ENCODE results near the gene METRN.
"Not testable (repeated sequence)": the region's sequence is repeated elsewhere in the genome, so short reads cannot be mapped to it uniquely, and the experiment has no call there.

METRN gene

GRCh38 chr16:691242-691641 is 23.7 kb upstream of the METRN start:
- not testable (repeated sequence) for DNase-seq (ENCODE audit: low read depth)

DNA sequence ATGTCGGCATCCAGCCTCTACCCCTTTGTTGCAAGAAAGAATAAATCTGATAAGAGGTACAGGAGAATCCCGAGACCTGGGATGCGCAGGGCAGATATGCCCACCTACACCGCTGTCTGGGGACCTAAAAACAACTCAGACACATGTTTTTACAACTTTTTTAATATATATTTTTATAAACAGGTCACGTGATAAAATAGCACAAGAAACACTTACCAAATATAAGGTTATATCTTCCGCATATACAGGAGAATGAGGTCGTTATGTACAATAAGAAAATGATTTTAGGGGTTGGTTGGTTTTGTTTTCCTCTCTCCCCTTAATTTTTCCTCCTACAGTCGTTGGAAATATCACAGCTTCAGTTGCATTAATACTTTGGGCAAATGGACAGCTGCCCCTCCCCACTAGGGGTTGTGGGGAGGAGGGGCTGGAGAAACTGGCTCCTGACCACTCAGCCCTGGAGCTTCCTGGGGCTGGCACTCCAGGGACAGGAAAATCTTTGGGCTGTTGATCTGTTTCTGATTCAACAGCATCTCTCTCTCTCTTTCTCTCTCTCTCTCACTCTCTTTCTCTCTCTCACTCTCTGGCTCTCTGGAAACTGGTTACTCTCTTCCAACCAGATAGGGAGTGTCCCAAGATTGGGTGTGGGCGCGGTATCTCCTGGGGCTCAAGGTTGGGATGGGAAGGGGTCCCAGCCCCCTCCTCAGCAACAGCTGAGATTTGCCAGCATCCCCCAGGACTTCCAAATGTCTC is 22.4 kb upstream of the METRN start:
- no peak for DNase-seq (ENCODE audit: low read depth)

GRCh38 chr16:693364-693763 is 21.6 kb upstream of the METRN start:
- no peak for DNase-seq (ENCODE audit: low read depth)

GRCh38 chr16:693766-694165 is 21.2 kb upstream of the METRN start:
- DNase-seq (ENCODE audit: low read depth), result no peak

- no peak for DNase-seq (ENCODE audit: low read depth)
Measured at GRCh38 chr16:694187-694862, 20.6 kb upstream of the METRN start.

GRCh38 chr16:694863-695354 is 20.0 kb upstream of the METRN start:
- no peak for DNase-seq (ENCODE audit: low read depth)

DNA sequence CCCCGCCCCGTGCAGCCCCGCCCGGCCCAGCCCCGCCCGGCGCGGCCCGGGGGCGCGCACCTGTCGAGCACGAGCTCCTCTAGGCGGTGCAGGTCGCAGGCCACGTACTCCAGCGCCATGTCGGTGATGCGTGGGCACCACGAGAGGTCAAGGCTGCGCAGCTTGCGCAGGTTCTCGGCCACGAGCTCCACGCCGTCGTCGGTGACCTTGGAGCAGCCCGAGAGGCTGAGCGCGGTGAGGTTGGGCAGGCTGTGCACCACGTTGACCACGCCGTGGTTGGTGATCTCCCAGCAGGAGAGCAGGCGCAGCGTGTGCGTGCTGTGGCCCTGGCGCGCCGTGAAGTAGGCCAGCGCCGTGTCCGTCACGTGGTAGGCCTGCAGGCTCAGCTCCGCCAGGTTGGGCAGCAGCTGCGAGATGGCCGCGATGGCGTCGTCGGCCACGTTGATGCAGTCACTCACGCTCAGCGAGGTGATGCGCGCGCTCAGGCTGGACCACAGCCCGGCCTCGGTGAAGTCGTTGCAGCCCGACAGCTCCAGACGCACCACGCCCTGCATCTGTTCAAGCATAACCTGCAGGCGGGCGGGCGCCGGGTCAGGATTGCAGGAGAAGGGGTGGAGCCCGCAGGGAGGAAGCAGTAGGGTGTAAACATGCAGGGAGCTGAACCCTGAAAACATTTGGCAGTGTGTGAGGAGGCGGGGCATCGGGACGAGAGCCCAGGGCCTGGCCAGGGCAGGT is 19.4 kb upstream of the METRN start:
- DNase-seq (ENCODE audit: low read depth), result no peak

DNA sequence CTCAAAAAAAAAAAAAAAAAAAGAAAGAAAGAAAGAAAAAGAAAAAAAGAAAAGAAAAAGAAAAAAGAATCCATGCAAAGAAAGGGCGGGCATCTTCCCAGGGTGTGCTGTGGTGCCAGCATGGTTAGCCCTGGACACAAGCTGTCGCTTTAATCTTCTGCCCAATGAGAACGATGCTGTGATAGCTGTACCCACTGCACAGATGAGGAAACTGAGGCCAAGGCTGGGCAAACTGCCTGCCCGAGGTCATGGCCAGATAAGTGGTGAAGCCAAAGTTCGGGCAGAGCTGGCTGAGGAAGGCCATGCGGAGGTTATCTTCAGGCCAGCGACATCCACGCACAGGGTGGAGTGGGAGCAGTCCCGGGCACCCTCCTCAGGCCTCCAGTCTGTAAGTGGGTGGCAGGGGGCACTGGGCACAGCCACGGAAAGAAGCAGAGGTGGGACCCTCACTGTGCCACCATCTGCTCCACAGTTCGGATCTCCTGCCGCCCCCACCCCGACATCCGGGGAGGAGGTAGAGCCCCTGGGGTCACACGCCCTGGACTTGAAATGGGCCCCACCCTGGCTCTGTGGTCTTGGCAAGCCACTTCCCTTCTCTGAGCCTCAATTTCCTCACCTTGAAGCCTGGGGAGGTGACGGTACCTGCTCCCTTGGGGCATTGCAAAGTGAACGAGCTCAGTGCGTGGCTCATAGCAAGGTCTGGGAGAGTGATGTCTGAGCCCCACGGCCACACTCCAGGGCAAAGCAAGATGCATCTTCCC is 15.8 kb upstream of the METRN start:
- DNase-seq (ENCODE audit: low read depth), result no peak

DNA sequence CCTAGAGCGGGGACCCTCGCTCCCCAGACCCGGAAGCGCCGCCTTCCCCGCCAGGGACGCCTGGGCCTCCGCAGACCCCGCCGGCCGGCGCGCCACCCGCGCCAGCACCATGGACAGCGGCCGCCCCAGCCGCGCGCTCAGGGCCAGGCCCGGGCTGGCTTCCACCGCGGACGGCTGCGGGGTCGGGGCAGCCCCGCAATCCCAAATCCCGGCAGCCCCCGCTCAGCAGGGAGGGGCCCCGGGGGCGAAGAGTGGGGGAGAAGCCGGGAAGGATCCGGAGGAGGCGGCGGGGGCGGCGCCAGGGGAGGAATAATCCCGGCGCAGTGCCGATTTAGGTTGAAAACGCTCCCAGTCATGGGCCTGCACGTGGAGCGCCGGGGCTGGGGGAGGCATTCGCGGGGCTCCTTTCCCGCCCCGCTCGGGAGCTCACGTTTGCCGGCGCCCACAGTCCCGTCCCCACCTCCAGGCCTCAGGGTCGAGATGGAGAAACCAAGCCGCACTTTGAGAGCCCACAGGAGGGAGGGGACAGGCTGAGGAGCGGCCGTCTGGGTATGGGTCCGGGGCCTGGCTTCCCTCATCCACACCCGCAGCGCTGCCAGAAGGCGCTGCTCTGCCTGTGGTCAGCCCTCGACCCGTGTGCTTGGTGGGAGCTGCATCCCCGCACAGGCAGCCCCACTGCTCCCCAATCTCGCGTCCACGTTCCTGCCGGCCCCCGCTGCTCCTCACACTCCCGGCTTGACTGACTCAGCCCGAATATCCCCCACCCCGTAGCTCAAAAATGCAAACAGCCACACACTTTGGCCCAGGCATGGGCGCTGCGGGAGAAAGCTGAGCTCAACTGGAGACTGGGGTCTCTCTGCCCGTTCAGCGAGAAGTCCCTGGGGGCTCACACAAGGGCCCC is 14.0 kb upstream of the METRN start:
- DNase-seq (ENCODE audit: low read depth), result no peak

DNA sequence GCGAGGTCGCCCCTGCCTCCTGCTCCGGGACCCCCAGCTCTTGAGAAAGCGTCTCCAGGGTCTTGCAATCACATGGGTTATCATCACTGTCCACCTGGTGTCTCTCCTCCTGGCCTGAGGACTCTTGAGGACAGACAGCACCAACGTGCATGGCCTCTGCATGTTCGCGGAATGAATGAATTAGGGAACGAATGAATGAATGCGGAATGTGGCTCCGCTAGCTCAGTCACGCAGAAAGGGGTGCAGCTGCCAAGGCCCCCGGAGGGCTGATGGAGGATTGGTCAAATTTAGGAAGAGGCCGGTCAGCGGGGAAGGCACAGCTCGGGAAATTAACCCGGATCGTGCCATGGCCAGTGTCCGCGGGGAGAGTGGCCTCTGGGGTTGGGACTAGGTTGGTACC is 12.6 kb upstream of the METRN start:
- no peak for DNase-seq (ENCODE audit: low read depth)

DNA sequence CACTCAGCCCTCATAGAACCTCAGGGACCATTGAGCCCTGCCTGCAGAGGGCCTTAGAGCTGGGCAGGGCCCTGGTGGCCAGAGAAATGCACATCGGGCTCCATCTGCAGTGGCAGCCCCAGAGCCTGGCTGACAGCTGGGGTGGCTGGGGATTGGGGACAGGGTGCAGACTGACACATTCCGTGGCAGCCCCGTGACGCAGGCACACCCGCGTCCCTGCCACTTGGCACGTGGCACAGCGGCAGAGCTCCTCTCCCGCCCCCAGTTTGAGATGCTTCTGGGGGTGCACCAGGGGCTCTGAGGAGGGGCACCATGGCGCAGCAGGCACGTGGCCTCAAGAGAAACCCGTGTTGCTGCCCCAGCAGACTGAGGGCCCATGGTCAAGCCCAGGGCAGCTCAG is 11.5 kb upstream of the METRN start:
- DNase-seq (ENCODE audit: low read depth), result no peak

DNA sequence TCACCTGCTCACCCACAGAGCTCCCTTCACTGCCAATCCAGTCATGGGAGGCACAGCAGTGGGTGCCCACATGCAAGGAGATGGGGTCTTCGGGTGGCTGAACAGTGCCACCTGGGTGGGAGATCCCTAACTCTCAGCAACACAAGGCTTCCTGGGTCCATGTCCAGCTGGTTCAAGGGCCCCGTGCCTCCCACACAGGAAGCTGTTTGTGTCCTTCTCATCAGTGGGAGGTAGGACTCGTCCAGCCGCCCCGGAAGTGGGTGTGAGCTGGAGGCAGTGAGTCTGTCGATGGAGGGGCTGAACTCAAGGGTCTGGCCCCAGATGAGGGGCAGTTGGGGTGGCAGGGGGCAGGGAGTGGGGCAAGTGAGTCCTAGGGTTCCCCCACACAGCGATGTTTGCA is 10.9 kb upstream of the METRN start:
- no peak for DNase-seq (ENCODE audit: low read depth)

DNA sequence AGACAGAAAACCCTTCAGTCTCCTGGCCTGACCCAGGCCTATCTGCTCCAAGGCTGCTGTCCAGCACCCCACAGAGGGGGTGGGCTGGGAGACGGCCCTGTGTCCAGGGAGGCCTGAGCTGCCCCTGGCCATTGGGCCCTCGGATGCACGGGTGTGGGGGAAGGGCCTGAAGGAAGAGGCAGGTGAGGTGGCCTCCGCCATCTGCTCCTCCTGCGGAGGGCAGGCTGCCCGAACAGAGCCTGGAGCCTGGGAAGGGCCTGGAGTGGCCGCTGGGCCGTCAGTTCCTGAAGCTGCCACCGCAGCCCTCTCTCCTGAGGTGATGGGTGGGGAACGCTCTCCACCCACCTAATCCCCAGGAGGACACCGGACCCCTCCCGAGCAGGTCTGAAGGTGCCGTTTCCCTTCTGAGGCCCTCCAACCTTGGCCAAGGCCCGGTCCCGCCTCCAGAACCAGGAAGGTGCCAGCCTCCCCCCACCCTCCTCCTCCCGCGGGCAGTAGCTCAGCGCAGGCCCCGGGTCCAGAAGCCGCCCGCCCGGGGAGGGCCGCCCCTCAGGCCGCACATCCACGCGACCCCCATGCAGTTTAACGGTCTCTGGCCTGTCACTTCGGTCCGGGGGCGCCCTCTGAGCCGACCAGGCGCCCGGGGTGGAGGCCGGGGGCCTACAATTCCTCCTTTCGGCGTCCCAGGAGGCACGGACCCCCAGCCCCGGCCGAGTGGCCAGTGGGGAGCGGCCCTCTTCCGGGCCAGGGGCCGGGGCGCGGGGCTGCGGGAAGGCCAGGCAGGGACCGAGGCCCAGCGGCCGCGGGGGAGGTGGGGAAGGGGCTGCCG is 10.2 kb upstream of the METRN start:
- DNase-seq (ENCODE audit: low read depth), result no peak

DNA sequence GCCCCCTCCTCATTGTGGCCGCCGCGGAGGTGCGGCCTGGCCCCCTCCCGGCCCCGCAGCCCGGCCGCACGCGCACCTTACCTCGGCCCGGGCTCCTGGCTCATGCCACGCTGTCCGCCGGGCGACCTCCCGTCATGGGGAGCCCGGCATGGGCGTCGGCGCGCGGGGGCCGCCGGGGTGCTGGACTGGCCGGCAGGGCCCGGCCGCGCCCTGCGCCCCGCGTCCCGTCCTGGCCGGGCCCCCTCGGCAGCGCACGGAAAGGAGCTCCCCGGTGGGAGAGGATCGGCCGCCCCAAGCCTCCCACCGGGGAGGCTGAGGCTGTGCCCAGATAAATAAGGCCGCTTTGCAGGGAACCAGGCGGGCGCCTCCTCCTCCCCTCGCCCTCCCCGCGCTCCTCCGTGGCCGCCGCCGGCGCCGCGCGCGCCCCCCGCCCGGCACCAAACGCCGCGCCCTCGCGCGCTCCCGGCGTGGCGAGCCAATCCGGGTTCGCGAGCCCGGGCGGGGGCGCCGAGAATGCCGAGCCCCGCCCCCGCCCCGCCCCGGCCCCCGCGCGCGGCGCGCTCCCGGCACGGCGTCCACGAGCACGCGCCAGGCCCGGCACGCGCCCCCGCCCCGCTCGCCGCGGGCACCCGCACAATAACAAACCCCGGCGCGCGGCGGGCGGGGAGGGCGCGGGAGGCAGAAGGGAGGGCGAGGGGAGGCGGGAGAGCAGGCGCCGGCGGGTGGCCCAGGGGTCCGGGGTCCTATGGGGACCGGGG is 9.3 kb upstream of the METRN start, which contains the start of gene FBXL16:
Gene FBXL16 (minus strand): TSS at position 371 of the 758 bp plus-strand sequence. CDS start 8,396 bp downstream, outside the sequence.
- no peak for DNase-seq (ENCODE audit: low read depth)

DNA sequence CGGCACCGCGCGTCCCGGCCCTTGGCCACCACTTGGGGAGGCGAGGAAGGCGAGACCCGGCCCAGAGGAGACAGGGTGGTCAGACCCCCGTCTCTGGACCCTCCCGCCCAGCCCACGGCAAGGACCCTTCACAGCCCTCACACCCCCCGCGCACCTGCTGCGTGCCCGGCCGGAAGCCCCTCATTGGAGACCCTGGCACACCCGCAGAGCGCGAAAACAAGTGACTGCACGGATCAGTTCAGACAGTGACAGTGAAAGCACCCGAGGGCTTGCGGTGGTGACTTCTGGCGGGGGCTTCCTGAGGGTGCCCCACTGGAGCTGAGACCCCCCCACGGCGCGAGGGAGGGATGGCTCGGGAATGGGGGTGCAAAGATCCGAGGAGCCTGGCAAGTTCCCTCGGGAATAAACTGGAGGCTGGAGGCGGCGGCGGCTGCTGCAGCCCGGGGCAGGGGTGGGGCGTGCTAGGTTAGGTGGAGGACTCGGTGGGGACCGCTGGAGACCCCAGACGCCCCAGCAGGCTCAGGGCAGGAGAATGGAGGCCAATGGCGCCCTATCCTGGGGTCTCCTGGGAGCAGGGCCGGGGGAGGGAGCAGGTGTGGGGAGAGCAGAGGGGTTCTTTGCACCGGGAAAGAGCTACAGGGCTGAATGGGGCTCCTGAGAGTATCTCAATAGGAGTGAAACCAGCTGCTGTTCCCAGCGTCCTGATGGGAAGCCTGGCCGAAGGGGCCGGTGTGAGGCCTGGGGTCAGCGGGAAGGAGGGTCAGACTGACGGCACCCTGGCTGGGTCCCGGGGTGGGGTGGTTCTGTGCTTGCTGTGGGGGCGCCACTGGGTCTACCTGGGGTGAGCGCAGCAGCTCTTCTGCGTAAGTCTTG is 8.5 kb upstream of the METRN start:
- DNase-seq (ENCODE audit: low read depth), result no peak

DNA sequence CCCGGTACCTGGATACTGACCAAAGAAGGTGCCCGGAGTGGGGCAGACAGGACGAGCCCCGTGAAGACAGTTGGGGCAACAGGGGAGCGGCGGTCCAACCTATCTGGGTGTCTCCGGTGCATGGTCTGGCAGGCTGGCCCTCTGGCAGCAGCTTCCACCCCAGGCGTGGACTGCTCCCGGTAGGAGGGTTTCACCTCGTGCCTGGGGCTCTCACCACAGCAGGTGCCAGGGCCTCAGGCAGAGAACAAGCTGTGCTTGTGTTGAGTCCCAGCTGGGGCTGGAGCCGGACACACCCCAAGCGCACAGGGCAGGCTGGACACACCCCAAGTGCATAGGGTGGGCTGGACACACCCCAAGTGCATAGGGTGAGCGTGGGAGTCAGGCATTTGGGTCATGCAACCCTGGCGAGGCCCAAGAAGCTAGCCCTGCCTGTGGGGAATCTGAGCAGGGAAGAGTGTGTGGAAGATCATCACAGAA is 7.8 kb upstream of the METRN start:
- no peak for DNase-seq (ENCODE audit: low read depth)

- no peak for DNase-seq (ENCODE audit: low read depth)
Measured at GRCh38 chr16:708019-708418, 6.9 kb upstream of the METRN start.

DNA sequence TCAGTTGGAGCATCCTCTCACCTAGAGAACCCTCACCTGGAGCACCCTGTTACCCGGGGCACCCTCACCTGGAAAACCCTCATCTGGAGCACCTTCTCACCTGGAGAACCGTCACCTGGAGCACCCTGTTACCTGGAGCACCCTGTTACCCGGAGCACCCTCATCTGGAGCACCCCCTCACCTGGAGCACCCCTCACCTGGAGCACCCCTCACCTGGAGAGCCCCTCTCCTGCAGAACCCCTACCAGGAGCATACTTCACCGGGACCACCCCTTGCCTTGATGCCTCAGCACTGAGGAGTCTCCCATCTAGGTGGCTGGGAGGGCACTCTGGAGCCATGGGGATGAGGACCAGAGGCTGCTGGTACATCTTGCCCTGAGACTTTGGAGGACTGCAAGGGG is 6.0 kb upstream of the METRN start:
- no peak for DNase-seq (ENCODE audit: low read depth)
